Tibial artery (tissue), 4 donors: ENCODE measurements around the gene C6orf62.
"Not testable (repeated sequence)": the region's sequence is repeated elsewhere in the genome, so short reads cannot be mapped to it uniquely, and the experiment has no call there.

Experiments used
- DNase-seq, 2 donors: peaks; one replicate each; pipeline ENCODE4 v3.0.0-alpha.2; 2019
- H3K27ac ChIP-seq, 2 donors: fragments of 200-600 bp; sonication (generic) in 1 of 2; 1 replicate in 1 of 2; 2 replicates in 1 of 2; pipeline ENCODE4 v1.5.1; 2018 to 2019; ENCODE audit warnings: mild to moderate bottlenecking in 1 of 2
- H3K27me3 ChIP-seq, 2 donors: fragments of 200-600 bp; sonication (generic) in 1 of 2; one replicate each; pipeline versions ENCODE4 v1.5.1 to v1.6.0; 2016 to 2019
- H3K36me3 ChIP-seq, 3 donors: fragments of 200-600 bp; sonication (generic) in 2 of 3; one replicate each; pipeline ENCODE4 v1.5.1; 2016 to 2019; ENCODE audit warnings: mild to moderate bottlenecking in 2 of 3
- H3K4me1 ChIP-seq, 4 donors: fragments of 200-600 bp; sonication (generic) in 2 of 4; 1 replicate in 3 of 4; 2 replicates in 1 of 4; pipeline ENCODE4 v1.5.1; 2016 to 2019
- H3K4me3 ChIP-seq, 2 donors: fragments of 200-600 bp; sonication (generic) in 1 of 2; 1 replicate in 1 of 2; 2 replicates in 1 of 2; pipeline ENCODE4 v1.5.1; 2018 to 2019; ENCODE audit warnings: mild to moderate bottlenecking in 2 of 2
- H3K9me3 ChIP-seq, 3 donors: fragments of 200-600 bp; sonication (generic) in 1 of 3; one replicate each; pipeline ENCODE4 v1.5.1; 2016 to 2019
- intact Hi-C: fragments of 100-400 bp; cut with DNase I; formaldehyde crosslinking; loops from one replicate; pipeline ENCODE4 v1.15.0; 2023; ENCODE audit warnings: low total_unique reads
- TF ChIP-seq, protein P1 (sequence below), 2 experiments: fragments of 200-600 bp in 1 of 2; fragments of 450-650 bp in 1 of 2; IDR thresholded peaks; one replicate each; pipeline ENCODE4 v1.5.1; 2017 to 2019; ENCODE audit warnings: antibody characterized with exemption in 2 of 2, mild to moderate bottlenecking in 1 of 2, moderate library complexity in 1 of 2

The C6orf62 gene

DNA sequence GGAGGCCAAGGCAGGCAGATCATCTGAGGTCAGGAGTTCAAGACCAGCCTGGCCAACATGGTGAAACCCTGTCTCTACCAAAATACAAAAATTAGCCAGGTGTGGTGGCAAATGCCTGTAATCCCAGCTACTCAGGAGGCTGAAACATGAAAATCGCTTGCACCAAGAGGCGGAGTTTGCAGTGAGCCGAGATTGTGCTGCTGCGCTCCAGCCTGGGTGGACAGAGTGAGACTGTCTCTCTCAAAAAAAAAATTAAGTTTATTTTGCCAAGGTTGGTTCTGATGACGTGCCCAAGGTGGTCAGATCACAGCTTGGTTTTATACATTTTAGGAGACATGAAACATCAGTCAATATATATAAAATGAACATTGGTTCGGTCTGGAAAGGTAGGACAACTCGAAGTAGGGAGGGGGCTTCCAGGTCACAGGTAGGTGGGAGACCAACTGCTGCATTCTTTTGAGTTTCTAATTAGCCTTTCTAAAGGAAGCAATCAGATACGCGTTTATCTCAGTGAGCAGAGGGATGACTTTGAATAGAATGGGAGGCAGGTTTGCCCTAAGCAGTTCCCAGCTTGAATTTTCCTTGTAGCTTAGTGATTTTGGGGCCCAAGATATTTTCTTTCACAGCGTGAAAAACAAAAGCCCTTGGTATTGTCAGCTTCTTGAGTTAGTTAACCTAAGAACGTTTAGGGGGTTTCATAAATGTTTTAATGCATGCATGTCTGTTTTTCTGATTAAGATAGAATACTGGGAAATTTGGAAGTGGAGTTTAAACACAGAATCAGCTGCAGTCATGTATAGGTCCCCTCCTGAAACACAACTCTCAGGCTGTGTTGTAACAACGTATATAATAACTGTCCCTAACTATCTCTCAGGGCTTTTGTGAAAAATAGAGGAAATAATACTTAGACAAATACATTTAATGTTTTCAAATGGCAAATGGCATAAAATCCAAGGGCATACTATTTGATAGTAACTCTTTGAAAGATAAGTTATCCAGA is 35.4 kb downstream of the C6orf62 start:
- TF ChIP-seq, protein P1, sequence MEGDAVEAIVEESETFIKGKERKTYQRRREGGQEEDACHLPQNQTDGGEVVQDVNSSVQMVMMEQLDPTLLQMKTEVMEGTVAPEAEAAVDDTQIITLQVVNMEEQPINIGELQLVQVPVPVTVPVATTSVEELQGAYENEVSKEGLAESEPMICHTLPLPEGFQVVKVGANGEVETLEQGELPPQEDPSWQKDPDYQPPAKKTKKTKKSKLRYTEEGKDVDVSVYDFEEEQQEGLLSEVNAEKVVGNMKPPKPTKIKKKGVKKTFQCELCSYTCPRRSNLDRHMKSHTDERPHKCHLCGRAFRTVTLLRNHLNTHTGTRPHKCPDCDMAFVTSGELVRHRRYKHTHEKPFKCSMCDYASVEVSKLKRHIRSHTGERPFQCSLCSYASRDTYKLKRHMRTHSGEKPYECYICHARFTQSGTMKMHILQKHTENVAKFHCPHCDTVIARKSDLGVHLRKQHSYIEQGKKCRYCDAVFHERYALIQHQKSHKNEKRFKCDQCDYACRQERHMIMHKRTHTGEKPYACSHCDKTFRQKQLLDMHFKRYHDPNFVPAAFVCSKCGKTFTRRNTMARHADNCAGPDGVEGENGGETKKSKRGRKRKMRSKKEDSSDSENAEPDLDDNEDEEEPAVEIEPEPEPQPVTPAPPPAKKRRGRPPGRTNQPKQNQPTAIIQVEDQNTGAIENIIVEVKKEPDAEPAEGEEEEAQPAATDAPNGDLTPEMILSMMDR (IDR thresholded peaks at IDR 0.05) = no peak
- no peaks in the 10 kb centered on the region for H3K9me3 ChIP-seq
- H3K36me3 ChIP-seq = no peaks in the 10 kb centered on the region
- no peak overlapping the region for H3K4me3 ChIP-seq
- H3K4me1 ChIP-seq = no peaks in the 10 kb centered on the region
- H3K27ac ChIP-seq = no peak overlapping the region
- DNase-seq = no peak
- intact Hi-C loops = no loop called here
- H3K27me3 ChIP-seq = no peaks in the 10 kb centered on the region

DNA sequence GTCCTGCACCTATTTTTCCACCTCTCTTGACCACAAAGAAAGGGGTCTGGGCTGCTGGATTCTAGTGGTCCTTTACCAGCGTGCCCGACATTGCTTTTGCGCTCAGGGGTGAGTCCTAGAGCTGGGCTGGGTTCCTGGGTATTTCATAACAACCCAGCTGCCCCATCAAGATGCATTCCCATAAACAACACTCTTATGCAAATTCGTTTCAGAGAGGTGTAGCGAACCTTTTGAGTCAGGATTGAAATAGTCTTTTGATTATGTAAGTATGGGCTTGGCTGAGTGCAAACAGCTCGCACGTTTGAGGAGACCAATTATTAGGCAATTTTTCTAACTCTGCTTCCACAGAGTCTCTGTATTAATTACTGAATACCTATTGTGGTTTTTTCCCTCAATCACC is 38.4 kb downstream of the C6orf62 start:
- Histone ChIP-seq H3K27ac (no peak overlapping the region), H3K4me1 (no peaks in the 10 kb centered on the region), H3K27me3 (no peaks in the 10 kb centered on the region), H3K4me3 (no peak overlapping the region), H3K9me3 (no peaks in the 10 kb centered on the region), H3K36me3 (no peaks in the 10 kb centered on the region)
- TF ChIP-seq, protein P1 (IDR thresholded peaks at IDR 0.05) = no peak
- intact Hi-C loops = no loop called here
- DNase-seq = no peak

- H3K27me3 ChIP-seq, H3K4me3 ChIP-seq, DNase-seq, intact Hi-C loops, H3K4me1 ChIP-seq, H3K27ac ChIP-seq, H3K36me3 ChIP-seq, H3K9me3 ChIP-seq: not testable (repeated sequence)
Measured at GRCh38 chr6:24678792-24679352, 40.1 kb downstream of the C6orf62 start.

DNA sequence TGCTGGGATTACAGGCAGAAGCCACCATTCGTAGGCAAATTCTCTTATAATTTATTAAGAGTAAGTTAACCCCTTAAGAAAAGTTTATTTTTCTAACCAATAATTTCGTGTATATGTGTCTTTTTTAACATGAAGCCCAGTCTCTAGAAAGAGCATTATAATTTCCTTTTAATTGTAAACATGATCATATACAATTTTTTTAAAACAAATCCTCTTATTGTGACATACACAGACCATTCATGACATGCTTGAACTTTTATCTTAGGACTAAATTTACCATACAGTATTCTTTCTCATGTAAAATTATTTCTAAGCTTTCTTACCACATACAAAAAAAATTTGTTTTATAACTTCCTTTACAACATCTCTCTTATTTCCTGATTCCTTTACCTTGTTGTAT is 45.3 kb downstream of the C6orf62 start:
- H3K27me3 ChIP-seq = no peaks in the 10 kb centered on the region
- DNase-seq = no peak
- H3K27ac ChIP-seq = no peak overlapping the region
- intact Hi-C loops = no loop called here
- TF ChIP-seq, protein P1 (IDR thresholded peaks at IDR 0.05) = no peak
- H3K4me3 ChIP-seq = no peak overlapping the region
- no peaks in the 10 kb centered on the region for H3K36me3 ChIP-seq
- peaks cover 0 to 1% (median 0%) of the 10 kb centered on the region in 4 donors for H3K4me1 ChIP-seq
- no peaks in the 10 kb centered on the region for H3K9me3 ChIP-seq

DNA sequence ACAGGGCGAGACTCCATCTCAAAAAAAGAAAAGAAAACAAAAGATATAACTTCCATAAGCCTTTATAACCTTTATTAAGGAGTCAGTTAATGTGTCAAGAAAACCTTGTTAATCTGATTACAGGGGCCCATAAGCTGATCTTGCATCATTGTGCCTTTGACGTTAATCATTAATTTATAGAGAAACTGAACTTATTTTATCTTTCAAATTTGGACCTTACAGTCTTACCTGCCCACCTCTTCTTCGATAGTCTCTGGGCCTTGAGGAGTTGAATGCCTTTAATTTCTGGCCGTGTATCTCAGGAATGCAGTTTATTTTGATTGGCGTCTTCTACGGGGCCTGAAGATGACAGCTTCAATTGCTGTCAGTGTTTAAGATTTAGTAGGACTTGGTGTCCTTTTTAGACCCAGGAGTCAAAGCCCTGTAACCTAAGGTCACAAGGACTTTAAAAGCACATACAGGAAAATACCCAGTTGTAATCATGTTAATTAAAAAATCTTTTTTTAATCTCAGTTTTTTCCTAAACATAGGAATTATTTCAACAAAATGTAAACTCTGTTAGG is 46.3 kb downstream of the C6orf62 start:
- intact Hi-C loops = no loop called here
- DNase-seq = no peak
- Histone ChIP-seq H3K4me1 (peaks cover 0 to 10% (median 5%) of the 10 kb centered on the region in 4 donors), H3K36me3 (no peaks in the 10 kb centered on the region), H3K4me3 (no peak overlapping the region), H3K9me3 (no peaks in the 10 kb centered on the region), H3K27me3 (no peaks in the 10 kb centered on the region), H3K27ac (no peak overlapping the region)
- TF ChIP-seq, protein P1 (IDR thresholded peaks at IDR 0.05) = no peak

DNA sequence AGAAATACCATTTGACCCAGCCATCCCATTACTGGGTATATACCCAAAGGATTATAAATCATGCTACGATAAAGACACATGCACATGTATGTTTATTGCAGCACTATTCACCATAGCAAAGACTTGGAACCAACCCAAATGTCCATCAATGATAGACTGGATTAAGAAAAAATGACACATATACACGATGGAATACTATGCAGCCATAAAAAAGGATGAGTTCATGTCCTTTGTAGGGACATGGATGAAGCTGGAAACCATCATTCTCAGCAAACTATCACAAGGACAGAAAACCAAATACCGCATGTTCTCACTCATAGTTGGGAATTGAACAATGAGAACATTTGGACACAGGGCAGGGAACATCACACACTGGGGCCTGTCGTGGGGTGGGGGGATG is 47.9 kb downstream of the C6orf62 start:
- H3K27ac ChIP-seq, H3K36me3 ChIP-seq, H3K27me3 ChIP-seq, H3K9me3 ChIP-seq, H3K4me3 ChIP-seq, intact Hi-C loops, DNase-seq: not testable (repeated sequence)
- peaks cover 0 to 14% (median 6%) of the 10 kb centered on the region in 4 donors for H3K4me1 ChIP-seq

- H3K36me3 ChIP-seq, intact Hi-C loops, DNase-seq, H3K4me3 ChIP-seq, H3K9me3 ChIP-seq, H3K27ac ChIP-seq, H3K27me3 ChIP-seq: not testable (repeated sequence)
- peaks cover 0 to 18% (median 12%) of the 10 kb centered on the region in 4 donors for H3K4me1 ChIP-seq
Measured at GRCh38 chr6:24670492-24670891, 48.5 kb downstream of the C6orf62 start.
